ENCODE results near the gene MBTPS1. TPM values are rescaled to one million over a fixed set of nuclear protein-coding genes. Genes with fewer than 3 reads are reported as not detected.

MBTPS1 gene
- total and polyA plus RNA-seq, 4 donors: 21.1 to 65.0 (median 30.8) TPM

DNA sequence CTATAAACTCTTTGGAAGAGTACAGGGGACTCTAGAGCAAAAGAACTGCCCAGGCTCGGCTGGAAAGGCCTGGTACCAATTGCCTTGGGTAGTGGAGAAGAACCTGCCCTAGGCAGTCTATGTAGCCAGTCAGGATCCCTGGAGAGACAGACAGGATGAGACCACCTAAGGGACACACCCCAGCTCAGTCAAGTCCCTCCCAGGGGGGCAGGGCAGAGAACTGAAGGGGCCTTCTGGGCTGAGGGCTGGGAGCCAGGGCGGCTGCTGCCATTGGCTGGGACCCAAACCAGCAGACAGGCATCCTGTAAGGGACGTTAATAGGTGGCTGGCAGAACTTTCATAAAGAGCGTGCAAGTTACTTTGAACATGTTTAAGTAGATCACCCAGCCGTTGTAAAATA lies 61.4 kb downstream of the MBTPS1 start:
- Histone ChIP-seq H3K27ac (ENCODE audit: low read depth in 1 of 2, low read length in 2 of 2) (no peak overlapping the region), H3K36me3 (ENCODE audit: control insufficient read depth in 4 of 4, insufficient read depth in 3 of 4, low read depth in 1 of 4, low read length in 3 of 4) (peaks cover 17 to 87% (median 56%) of the 10 kb centered on the region in 4 donors), H3K9ac (ENCODE audit: low read depth in 1 of 2, low read length in 2 of 2) (no peak overlapping the region), H3K27me3 (ENCODE audit: control insufficient read depth in 4 of 4, insufficient read depth in 4 of 4, low read length in 3 of 4) (no peaks in the 10 kb centered on the region), H3K9me3 (ENCODE audit: control insufficient read depth in 4 of 4, low read length in 3 of 4) (no peaks in the 10 kb centered on the region), H3K4me3 (ENCODE audit: low read depth in 1 of 3, low read length in 3 of 3) (no peak overlapping the region), H3K4me1 (ENCODE audit: control insufficient read depth in 4 of 4, insufficient read depth in 4 of 4, low read length in 3 of 4) (no peaks in the 10 kb centered on the region)
- WGBS: 81% methylated on average over 5 of the region's 5 CpGs
- no peak for DNase-seq (ENCODE audit: low spot score)
- no peak for TF ChIP-seq FOXA1 (IDR thresholded peaks at IDR 0.05)
- no peak for TF ChIP-seq TAF1 (conservative IDR thresholded peaks at IDR 0.05)
- TF ChIP-seq, protein P1, sequence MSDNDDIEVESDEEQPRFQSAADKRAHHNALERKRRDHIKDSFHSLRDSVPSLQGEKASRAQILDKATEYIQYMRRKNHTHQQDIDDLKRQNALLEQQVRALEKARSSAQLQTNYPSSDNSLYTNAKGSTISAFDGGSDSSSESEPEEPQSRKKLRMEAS (IDR thresholded peaks at IDR 0.05): no peak
- TF ChIP-seq EGR1 (IDR thresholded peaks at IDR 0.05; ENCODE audit: low read depth in 2 of 2): no peak
- TF ChIP-seq, protein P2, sequence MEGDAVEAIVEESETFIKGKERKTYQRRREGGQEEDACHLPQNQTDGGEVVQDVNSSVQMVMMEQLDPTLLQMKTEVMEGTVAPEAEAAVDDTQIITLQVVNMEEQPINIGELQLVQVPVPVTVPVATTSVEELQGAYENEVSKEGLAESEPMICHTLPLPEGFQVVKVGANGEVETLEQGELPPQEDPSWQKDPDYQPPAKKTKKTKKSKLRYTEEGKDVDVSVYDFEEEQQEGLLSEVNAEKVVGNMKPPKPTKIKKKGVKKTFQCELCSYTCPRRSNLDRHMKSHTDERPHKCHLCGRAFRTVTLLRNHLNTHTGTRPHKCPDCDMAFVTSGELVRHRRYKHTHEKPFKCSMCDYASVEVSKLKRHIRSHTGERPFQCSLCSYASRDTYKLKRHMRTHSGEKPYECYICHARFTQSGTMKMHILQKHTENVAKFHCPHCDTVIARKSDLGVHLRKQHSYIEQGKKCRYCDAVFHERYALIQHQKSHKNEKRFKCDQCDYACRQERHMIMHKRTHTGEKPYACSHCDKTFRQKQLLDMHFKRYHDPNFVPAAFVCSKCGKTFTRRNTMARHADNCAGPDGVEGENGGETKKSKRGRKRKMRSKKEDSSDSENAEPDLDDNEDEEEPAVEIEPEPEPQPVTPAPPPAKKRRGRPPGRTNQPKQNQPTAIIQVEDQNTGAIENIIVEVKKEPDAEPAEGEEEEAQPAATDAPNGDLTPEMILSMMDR (IDR thresholded peaks at IDR 0.05; ENCODE audit: low read depth, low read length, missing input control): no peak
- TF ChIP-seq JUND (IDR thresholded peaks at IDR 0.05): no peak
- TF ChIP-seq, protein P3, sequence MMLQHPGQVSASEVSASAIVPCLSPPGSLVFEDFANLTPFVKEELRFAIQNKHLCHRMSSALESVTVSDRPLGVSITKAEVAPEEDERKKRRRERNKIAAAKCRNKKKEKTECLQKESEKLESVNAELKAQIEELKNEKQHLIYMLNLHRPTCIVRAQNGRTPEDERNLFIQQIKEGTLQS (IDR thresholded peaks at IDR 0.05): no peak
- TF ChIP-seq, protein P4, sequence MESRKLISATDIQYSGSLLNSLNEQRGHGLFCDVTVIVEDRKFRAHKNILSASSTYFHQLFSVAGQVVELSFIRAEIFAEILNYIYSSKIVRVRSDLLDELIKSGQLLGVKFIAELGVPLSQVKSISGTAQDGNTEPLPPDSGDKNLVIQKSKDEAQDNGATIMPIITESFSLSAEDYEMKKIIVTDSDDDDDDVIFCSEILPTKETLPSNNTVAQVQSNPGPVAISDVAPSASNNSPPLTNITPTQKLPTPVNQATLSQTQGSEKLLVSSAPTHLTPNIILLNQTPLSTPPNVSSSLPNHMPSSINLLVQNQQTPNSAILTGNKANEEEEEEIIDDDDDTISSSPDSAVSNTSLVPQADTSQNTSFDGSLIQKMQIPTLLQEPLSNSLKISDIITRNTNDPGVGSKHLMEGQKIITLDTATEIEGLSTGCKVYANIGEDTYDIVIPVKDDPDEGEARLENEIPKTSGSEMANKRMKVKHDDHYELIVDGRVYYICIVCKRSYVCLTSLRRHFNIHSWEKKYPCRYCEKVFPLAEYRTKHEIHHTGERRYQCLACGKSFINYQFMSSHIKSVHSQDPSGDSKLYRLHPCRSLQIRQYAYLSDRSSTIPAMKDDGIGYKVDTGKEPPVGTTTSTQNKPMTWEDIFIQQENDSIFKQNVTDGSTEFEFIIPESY (IDR thresholded peaks at IDR 0.05): no peak
- no peak for TF ChIP-seq HNF4G (IDR thresholded peaks at IDR 0.05)
- TF ChIP-seq HNF4A (conservative IDR thresholded peaks at IDR 0.05): no peak
- TF ChIP-seq NR2F2 (IDR thresholded peaks at IDR 0.05): no peak
- TF ChIP-seq RXRA (IDR thresholded peaks at IDR 0.05): no peak
- no peak for TF ChIP-seq GABPA (IDR thresholded peaks at IDR 0.05 in 1 of 2, conservative IDR thresholded peaks at IDR 0.05 in 1 of 2)
- TF ChIP-seq, protein P5, sequence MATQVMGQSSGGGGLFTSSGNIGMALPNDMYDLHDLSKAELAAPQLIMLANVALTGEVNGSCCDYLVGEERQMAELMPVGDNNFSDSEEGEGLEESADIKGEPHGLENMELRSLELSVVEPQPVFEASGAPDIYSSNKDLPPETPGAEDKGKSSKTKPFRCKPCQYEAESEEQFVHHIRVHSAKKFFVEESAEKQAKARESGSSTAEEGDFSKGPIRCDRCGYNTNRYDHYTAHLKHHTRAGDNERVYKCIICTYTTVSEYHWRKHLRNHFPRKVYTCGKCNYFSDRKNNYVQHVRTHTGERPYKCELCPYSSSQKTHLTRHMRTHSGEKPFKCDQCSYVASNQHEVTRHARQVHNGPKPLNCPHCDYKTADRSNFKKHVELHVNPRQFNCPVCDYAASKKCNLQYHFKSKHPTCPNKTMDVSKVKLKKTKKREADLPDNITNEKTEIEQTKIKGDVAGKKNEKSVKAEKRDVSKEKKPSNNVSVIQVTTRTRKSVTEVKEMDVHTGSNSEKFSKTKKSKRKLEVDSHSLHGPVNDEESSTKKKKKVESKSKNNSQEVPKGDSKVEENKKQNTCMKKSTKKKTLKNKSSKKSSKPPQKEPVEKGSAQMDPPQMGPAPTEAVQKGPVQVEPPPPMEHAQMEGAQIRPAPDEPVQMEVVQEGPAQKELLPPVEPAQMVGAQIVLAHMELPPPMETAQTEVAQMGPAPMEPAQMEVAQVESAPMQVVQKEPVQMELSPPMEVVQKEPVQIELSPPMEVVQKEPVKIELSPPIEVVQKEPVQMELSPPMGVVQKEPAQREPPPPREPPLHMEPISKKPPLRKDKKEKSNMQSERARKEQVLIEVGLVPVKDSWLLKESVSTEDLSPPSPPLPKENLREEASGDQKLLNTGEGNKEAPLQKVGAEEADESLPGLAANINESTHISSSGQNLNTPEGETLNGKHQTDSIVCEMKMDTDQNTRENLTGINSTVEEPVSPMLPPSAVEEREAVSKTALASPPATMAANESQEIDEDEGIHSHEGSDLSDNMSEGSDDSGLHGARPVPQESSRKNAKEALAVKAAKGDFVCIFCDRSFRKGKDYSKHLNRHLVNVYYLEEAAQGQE (IDR thresholded peaks at IDR 0.05): no peak
- no peak for TF ChIP-seq SP1 (IDR thresholded peaks at IDR 0.05)

DNA sequence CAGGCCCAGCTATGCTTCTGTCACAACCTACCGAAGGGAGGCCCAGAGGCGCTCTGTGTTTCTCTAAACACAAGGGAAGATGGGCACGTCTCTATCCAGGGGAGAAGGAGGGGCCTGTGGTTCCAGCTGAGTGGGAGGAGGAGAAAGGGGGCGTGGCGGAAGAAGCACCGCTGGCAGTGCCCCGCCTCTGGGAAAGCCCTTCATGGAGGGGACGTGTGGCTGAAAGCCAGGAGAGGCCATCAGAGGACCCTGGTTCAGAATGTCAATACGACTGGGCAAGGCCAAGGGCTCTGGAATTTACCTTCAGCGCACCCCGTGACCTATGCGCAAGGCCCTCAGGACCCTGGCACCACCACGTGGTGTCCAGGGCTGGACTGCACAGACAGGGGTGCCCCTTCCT lies 61.8 kb downstream of the MBTPS1 start:
- TF ChIP-seq GABPA (IDR thresholded peaks at IDR 0.05 in 1 of 2, conservative IDR thresholded peaks at IDR 0.05 in 1 of 2) (no peak), JUND (IDR thresholded peaks at IDR 0.05) (no peak), FOXA2 (IDR thresholded peaks at IDR 0.05) (no peak), RAD21 (IDR thresholded peaks at IDR 0.05) (no peak), TAF1 (conservative IDR thresholded peaks at IDR 0.05) (no peak), RXRA (IDR thresholded peaks at IDR 0.05) (no peak)
- TF ChIP-seq, protein P3 (IDR thresholded peaks at IDR 0.05): no peak
- no peak overlapping the region for H3K4me3 ChIP-seq (ENCODE audit: low read depth in 1 of 3, low read length in 3 of 3)
- H3K4me1 ChIP-seq (ENCODE audit: control insufficient read depth in 4 of 4, insufficient read depth in 4 of 4, low read length in 3 of 4): no peaks in the 10 kb centered on the region
- peaks cover 17 to 82% (median 55%) of the 10 kb centered on the region in 4 donors for H3K36me3 ChIP-seq (ENCODE audit: control insufficient read depth in 4 of 4, insufficient read depth in 3 of 4, low read depth in 1 of 4, low read length in 3 of 4)
- H3K9me3 ChIP-seq (ENCODE audit: control insufficient read depth in 4 of 4, low read length in 3 of 4): no peaks in the 10 kb centered on the region
- H3K9ac ChIP-seq (ENCODE audit: low read depth in 1 of 2, low read length in 2 of 2): no peak overlapping the region
- WGBS: 91% methylated on average over 13 of the region's 13 CpGs
- no peaks in the 10 kb centered on the region for H3K27me3 ChIP-seq (ENCODE audit: control insufficient read depth in 4 of 4, insufficient read depth in 4 of 4, low read length in 3 of 4)
- no peak overlapping the region for H3K27ac ChIP-seq (ENCODE audit: low read depth in 1 of 2, low read length in 2 of 2)
- DNase-seq (ENCODE audit: low spot score): no peak

All from liver (tissue), 9 donors.